Peyer's patch (tissue), 4 donors: Measurements from ENCODE around the gene DNAL4. TPM values are rescaled to one million over a fixed set of nuclear protein-coding genes. Genes with fewer than 3 reads are reported as not detected.
A peak's percentile ranks its signal among the peaks of the same experiment; 100 is the strongest.

Experiments used
- DNase-seq, 3 donors: peaks; one replicate each; pipeline ENCODE4 v3.0.0-alpha.2; 2017 to 2019
- H3K27ac ChIP-seq, 4 donors: fragments of 200-600 bp; sonication (generic); one replicate each; pipeline ENCODE4 v1.5.1; 2016 to 2019
- H3K27me3 ChIP-seq, 2 donors: fragments of 200-600 bp; sonication (generic); one replicate each; pipeline ENCODE4 v1.5.1; 2019
- H3K36me3 ChIP-seq, 3 donors: fragments of 200-600 bp; sonication (generic); one replicate each; pipeline ENCODE4 v1.5.1; 2016 to 2019
- H3K4me1 ChIP-seq, 4 donors: fragments of 200-600 bp; sonication (generic); one replicate each; pipeline ENCODE4 v1.5.1; 2016 to 2019
- H3K4me3 ChIP-seq, 4 donors: fragments of 200-600 bp; sonication (generic); 1 replicate in 3 of 4; 2 replicates in 1 of 4; pipeline ENCODE4 v1.5.1; 2016 to 2019; ENCODE audit warnings: mild to moderate bottlenecking in 1 of 4
- H3K9me3 ChIP-seq, 4 donors: fragments of 200-600 bp; sonication (generic); one replicate each; pipeline ENCODE4 v1.5.1; 2016 to 2019; ENCODE audit warnings: mild to moderate bottlenecking in 1 of 4
- CTCF ChIP-seq, 6 experiments: fragments of 450-650 bp in 4 of 6; fragments of 200-600 bp in 2 of 6; sonication (generic) in 1 of 6; IDR thresholded peaks; one replicate each; pipeline ENCODE4 v1.5.1; 2017 to 2019; ENCODE audit warnings: antibody characterized with exemption in 6 of 6, mild to moderate bottlenecking in 3 of 6, moderate library complexity in 1 of 6
- POLR2A ChIP-seq, 2 donors: fragments of 450-650 bp; IDR thresholded peaks; one replicate each; pipeline ENCODE4 v1.5.1; 2017; ENCODE audit warnings: antibody characterized with exemption in 2 of 2, mild to moderate bottlenecking in 2 of 2, moderate library complexity in 2 of 2
- total RNA-seq, 4 donors: library from RNA; depleted of rRNA; stranded (reverse); fragments of >200 nt; gene quantifications; one replicate each; pipeline ENCODE4 v1.1.0, GENCODE V29; 2016

The DNAL4 gene
- total RNA-seq, 4 donors from 2014 or later = 15.2 to 21.6 (median 16.2) TPM; not detected in 1

- peak overlapping the region; percentile 80 to 97 (median 92) for H3K4me3 ChIP-seq
- DNase-seq = peak; percentile 71 to 81 (median 80)
- TF ChIP-seq POLR2A (IDR thresholded peaks at IDR 0.05) (peak in 1 of 2 donors; percentile 63), CTCF (IDR thresholded peaks at IDR 0.05) (peak in 1 of 6 experiments; percentile 17)
- H3K27me3 ChIP-seq = no peaks in the 10 kb centered on the region
- H3K36me3 ChIP-seq = peaks cover 0 to 37% (median 2%) of the 10 kb centered on the region in 3 donors
- peak overlapping the region; percentile 94 to 100 (median 98) for H3K27ac ChIP-seq
- peaks cover 2 to 52% (median 26%) of the 10 kb centered on the region in 4 donors for H3K4me1 ChIP-seq
- no peaks in the 10 kb centered on the region for H3K9me3 ChIP-seq
Observed at GRCh38 chr22:38753948-38754750, 39.8 kb downstream of the DNAL4 start.

GRCh38 chr22:38751422-38752346, 42.3 kb downstream of the DNAL4 start:
- peak in 2 of 3 donors; percentile 95 for DNase-seq
- H3K4me1 ChIP-seq = peaks cover 2 to 40% (median 26%) of the 10 kb centered on the region in 4 donors
- H3K27me3 ChIP-seq = no peaks in the 10 kb centered on the region
- peaks cover 0 to 62% (median 2%) of the 10 kb centered on the region in 3 donors for H3K36me3 ChIP-seq
- peak overlapping the region; percentile 73 to 100 (median 98) for H3K27ac ChIP-seq
- peak overlapping the region in 3 of 4 donors; percentile 12 to 32 (median 16) for H3K4me3 ChIP-seq
- TF ChIP-seq CTCF (IDR thresholded peaks at IDR 0.05) = no peak
- H3K9me3 ChIP-seq = no peaks in the 10 kb centered on the region

GRCh38 chr22:38751066-38751421, 42.9 kb downstream of the DNAL4 start:
- TF ChIP-seq CTCF (IDR thresholded peaks at IDR 0.05) (no peak), POLR2A (IDR thresholded peaks at IDR 0.05) (no peak)
- peaks cover 0 to 68% (median 2%) of the 10 kb centered on the region in 3 donors for H3K36me3 ChIP-seq
- H3K9me3 ChIP-seq = no peaks in the 10 kb centered on the region
- no peaks in the 10 kb centered on the region for H3K27me3 ChIP-seq
- H3K4me1 ChIP-seq = peaks cover 2 to 35% (median 24%) of the 10 kb centered on the region in 4 donors
- peak overlapping the region in 2 of 4 donors; percentile 12 to 32 for H3K4me3 ChIP-seq
- peak overlapping the region; percentile 50 to 100 (median 86) for H3K27ac ChIP-seq
- DNase-seq = no peak

GRCh38 chr22:38750638-38751037, 43.3 kb downstream of the DNAL4 start:
- Histone ChIP-seq H3K4me3 (no peak overlapping the region), H3K4me1 (peaks cover 2 to 35% (median 24%) of the 10 kb centered on the region in 4 donors), H3K27ac (peak overlapping the region; percentile 50 to 100 (median 86)), H3K36me3 (peaks cover 0 to 72% (median 2%) of the 10 kb centered on the region in 3 donors), H3K9me3 (no peaks in the 10 kb centered on the region), H3K27me3 (no peaks in the 10 kb centered on the region)
- DNase-seq = no peak
- no peak for TF ChIP-seq CTCF (IDR thresholded peaks at IDR 0.05)
- no peak for TF ChIP-seq POLR2A (IDR thresholded peaks at IDR 0.05)

- peaks cover 0 to 77% (median 2%) of the 10 kb centered on the region in 3 donors for H3K36me3 ChIP-seq
- TF ChIP-seq CTCF (IDR thresholded peaks at IDR 0.05) (no peak), POLR2A (IDR thresholded peaks at IDR 0.05) (no peak)
- peaks cover 2 to 35% (median 24%) of the 10 kb centered on the region in 4 donors for H3K4me1 ChIP-seq
Observed at GRCh38 chr22:38750104-38750503, 43.8 kb downstream of the DNAL4 start.

More at GRCh38 chr22:38750104-38750503, 43.8 kb downstream of the DNAL4 start:
- H3K27ac ChIP-seq = peak overlapping the region in 1 of 4 donors; percentile 99
- H3K27me3 ChIP-seq = no peaks in the 10 kb centered on the region
- no peak overlapping the region for H3K4me3 ChIP-seq
- no peak for DNase-seq
- H3K9me3 ChIP-seq = no peaks in the 10 kb centered on the region
